ENCODE data around the gene HTR1D. TPM values are rescaled to one million over a fixed set of nuclear protein-coding genes. Genes with fewer than 3 reads are reported as not detected.

Gene HTR1D
- total RNA-seq, 4 donors from 2014 or later = 0.46 TPM; not detected in 3

- Histone ChIP-seq H3K27ac (peak overlapping the region; percentile 88 to 97 (median 95)), H3K36me3 (no peaks in the 10 kb centered on the region), H3K9me3 (no peaks in the 10 kb centered on the region), H3K27me3 (no peaks in the 10 kb centered on the region), H3K4me1 (peaks cover 0 to 57% (median 9%) of the 10 kb centered on the region in 3 donors), H3K4me3 (peak overlapping the region in 1 of 2 donors; percentile 78)
- WGBS, 2 donors (ENCODE audit: low coverage in 1 of 2) = 18 to 24% methylated on average over 3 of the region's 5 CpGs
- ATAC-seq = peak; percentile 73
- TF ChIP-seq POLR2AphosphoS5 (IDR thresholded peaks at IDR 0.05) (peak; percentile 44), POLR2A (IDR thresholded peaks at IDR 0.05) (no peak)
Observed at GRCh38 chr1:23169727-23170335, 47.5 kb downstream of the HTR1D start.

GRCh38 chr1:23169195-23169575 lies 48.1 kb downstream of the HTR1D start:
- no peak for ATAC-seq

GRCh38 chr1:23168445-23169194 lies 48.7 kb downstream of the HTR1D start, which contains the start of gene LUZP1:
TSS of gene LUZP1 (minus strand) at chr1:23168856.
- Histone ChIP-seq H3K27me3 (no peaks in the 10 kb centered on the region), H3K36me3 (no peaks in the 10 kb centered on the region), H3K4me3 (peak within 1 kb of the TSS; percentile 78 to 86), H3K9me3 (no peaks in the 10 kb centered on the region), H3K4me1 (peaks cover 0 to 69% (median 9%) of the 10 kb centered on the region in 3 donors), H3K27ac (peak within 1 kb of the TSS; percentile 88 to 97 (median 95))
- TF ChIP-seq POLR2AphosphoS5 (IDR thresholded peaks at IDR 0.05) (peak; percentile 98), CTCF (IDR thresholded peaks at IDR 0.05) (no peak), EP300 (IDR thresholded peaks at IDR 0.05) (no peak), POLR2A (IDR thresholded peaks at IDR 0.05) (peak; percentile 94 to 96)
- peak; percentile 88 for ATAC-seq
- 0 to 1% methylated on average over 3 to 17 of the region's 56 CpGs for WGBS, 2 donors (ENCODE audit: low coverage in 1 of 2)

More at GRCh38 chr1:23169195-23169575, 48.1 kb downstream of the HTR1D start:
- peak overlapping the region; percentile 88 to 97 (median 95) for H3K27ac ChIP-seq
- H3K36me3 ChIP-seq = no peaks in the 10 kb centered on the region
- H3K27me3 ChIP-seq = no peaks in the 10 kb centered on the region
- peaks cover 0 to 63% (median 9%) of the 10 kb centered on the region in 3 donors for H3K4me1 ChIP-seq
- 42 to 45% methylated on average over 10 to 14 of the region's 14 CpGs for WGBS, 2 donors (ENCODE audit: low coverage in 1 of 2)
- H3K9me3 ChIP-seq = no peaks in the 10 kb centered on the region
- H3K4me3 ChIP-seq = peak overlapping the region; percentile 78 to 86
- TF ChIP-seq POLR2A (IDR thresholded peaks at IDR 0.05) (no peak), EP300 (IDR thresholded peaks at IDR 0.05) (no peak), CTCF (IDR thresholded peaks at IDR 0.05) (no peak), POLR2AphosphoS5 (IDR thresholded peaks at IDR 0.05) (no peak)

GRCh38 chr1:23168079-23168444 lies 49.2 kb downstream of the HTR1D start:
- H3K27me3 ChIP-seq = no peaks in the 10 kb centered on the region
- peak; percentile 45 for ATAC-seq
- H3K27ac ChIP-seq = peak overlapping the region; percentile 88 to 97 (median 95)
- TF ChIP-seq CTCF (IDR thresholded peaks at IDR 0.05) (no peak), EP300 (IDR thresholded peaks at IDR 0.05) (no peak), POLR2AphosphoS5 (IDR thresholded peaks at IDR 0.05) (no peak), POLR2A (IDR thresholded peaks at IDR 0.05) (no peak)
- H3K9me3 ChIP-seq = no peaks in the 10 kb centered on the region
- whole genome bisulfite sequencing, 2 donors (ENCODE audit: low coverage in 1 of 2) = 0% methylated on average over 1 to 13 of the region's 49 CpGs
- peaks cover 0 to 71% (median 9%) of the 10 kb centered on the region in 3 donors for H3K4me1 ChIP-seq
- no peaks in the 10 kb centered on the region for H3K36me3 ChIP-seq
- peak overlapping the region; percentile 78 to 86 for H3K4me3 ChIP-seq

GRCh38 chr1:23167353-23168078 lies 49.8 kb downstream of the HTR1D start:
- Histone ChIP-seq H3K36me3 (no peaks in the 10 kb centered on the region), H3K27me3 (no peaks in the 10 kb centered on the region), H3K27ac (peak overlapping the region; percentile 88 to 97 (median 95)), H3K4me1 (peaks cover 0 to 71% (median 9%) of the 10 kb centered on the region in 3 donors), H3K9me3 (no peaks in the 10 kb centered on the region), H3K4me3 (peak overlapping the region; percentile 78 to 86)
- peak in 1 of 2 donors; percentile 13 for TF ChIP-seq POLR2A (IDR thresholded peaks at IDR 0.05)
- TF ChIP-seq CTCF (IDR thresholded peaks at IDR 0.05) = peak in 1 of 4 experiments; percentile 20
- no peak for TF ChIP-seq POLR2AphosphoS5 (IDR thresholded peaks at IDR 0.05)
- peak; percentile 59 for ATAC-seq
- WGBS, 2 donors (ENCODE audit: low coverage in 1 of 2) = 0 to 1% methylated on average over 7 to 23 of the region's 45 CpGs
